ENCODE measurements around the gene STK4. TPM values are rescaled to one million over a fixed set of nuclear protein-coding genes. Genes with fewer than 3 reads are reported as not detected.

STK4 gene
- total RNA-seq, 2 experiments from 2014 or later, result 205 to 229 TPM

DNA sequence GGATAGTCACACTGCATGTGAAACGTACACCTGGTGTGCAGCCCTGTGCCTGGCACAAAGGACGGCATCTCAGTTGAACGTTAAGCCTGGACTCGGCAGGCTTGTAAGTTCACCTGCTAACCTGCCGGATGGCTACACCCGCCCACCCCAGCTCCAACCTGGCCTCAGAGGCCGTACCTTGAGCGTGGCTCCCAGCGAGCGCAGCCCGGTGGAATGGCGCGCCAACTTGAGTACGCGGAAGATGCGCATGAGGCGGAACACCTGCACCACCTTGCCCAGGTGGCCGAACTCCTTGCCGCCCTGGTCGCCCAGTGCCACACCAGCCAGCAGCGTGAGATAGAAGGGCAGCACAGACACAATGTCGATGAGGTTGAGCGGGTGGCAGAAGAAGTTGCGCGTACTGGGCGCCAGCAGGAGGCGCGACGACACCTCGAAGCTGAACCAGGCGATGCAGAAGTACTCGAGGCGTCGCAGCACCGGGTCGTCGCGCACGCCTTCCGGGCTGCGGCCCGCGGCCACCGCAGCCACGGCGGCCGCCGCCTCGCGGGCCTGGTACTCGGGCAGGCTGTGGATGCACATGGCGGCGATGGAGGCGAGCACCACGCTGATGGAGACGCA lies 131.3 kb downstream of the STK4 start:
- POLR2A ChIA-PET, result interaction anchor here (1.3 kb wide), 1 partner anchor 193 kb away, joined by 3 read pairs; no protein-coding TSS in a partner anchor
- peak overlapping the region; percentile 48 for H3K4me3 Mint-ChIP-seq
- ATAC-seq (ENCODE audit: low read depth) (peak; percentile 66), DNase-seq (peak; percentile 70)
- H3K9me3 Mint-ChIP-seq, result no peaks in the 10 kb centered on the region
- no peaks in the 10 kb centered on the region for H3K36me3 Mint-ChIP-seq
- no peak overlapping the region for H3K27ac Mint-ChIP-seq
- peaks cover 11% of the 10 kb centered on the region for H3K4me1 Mint-ChIP-seq
- H3K27me3 Mint-ChIP-seq, result peaks cover 43% of the 10 kb centered on the region

DNA sequence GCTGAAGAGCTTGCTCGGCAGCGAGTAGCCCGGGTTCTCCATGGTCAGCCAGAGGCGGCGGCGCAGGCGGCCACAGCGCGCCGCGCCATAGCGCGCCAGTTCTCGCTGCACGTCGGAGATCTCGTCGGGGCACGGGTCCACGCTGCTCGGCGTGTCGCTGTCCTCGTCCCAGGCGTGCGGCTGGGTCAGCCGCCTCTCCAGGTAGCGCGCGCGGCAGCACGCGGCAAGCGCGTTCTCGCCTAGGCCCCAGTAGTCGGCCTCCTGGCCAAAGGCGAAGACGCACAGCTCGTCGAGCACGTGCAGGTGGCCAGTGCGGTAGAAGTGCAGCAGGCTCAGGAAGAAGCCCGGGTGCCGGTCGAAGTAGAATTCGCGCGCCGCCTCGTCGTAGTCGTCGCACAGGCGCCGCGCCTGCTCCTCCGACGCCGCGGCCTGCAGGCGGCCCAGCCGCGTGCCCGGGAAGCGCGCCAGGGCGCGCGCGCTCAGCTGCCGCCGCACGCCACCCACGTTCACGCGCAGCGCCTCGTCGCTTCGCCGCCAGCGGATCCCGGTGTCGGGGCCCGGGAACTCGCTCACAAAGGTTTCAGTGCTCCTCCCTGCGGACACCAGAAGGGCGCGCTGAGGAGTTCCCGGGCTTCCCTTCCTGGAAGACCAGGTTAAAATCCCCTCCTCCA lies 131.9 kb downstream of the STK4 start:
- peaks cover 13% of the 10 kb centered on the region for H3K4me1 Mint-ChIP-seq
- ATAC-seq (ENCODE audit: low read depth), result peak; percentile 26
- H3K9me3 Mint-ChIP-seq, result no peaks in the 10 kb centered on the region
- H3K36me3 Mint-ChIP-seq, result no peaks in the 10 kb centered on the region
- peaks cover 48% of the 10 kb centered on the region for H3K27me3 Mint-ChIP-seq
- POLR2A ChIA-PET, result interaction anchor here (0.5 to 1.3 kb wide), 2 partner anchors 40 to 192 kb away, joined by 3 read pairs; no protein-coding TSS in a partner anchor
- peak; percentile 64 for DNase-seq
- H3K27ac Mint-ChIP-seq, result no peak overlapping the region
- H3K4me3 Mint-ChIP-seq, result no peak overlapping the region

DNA sequence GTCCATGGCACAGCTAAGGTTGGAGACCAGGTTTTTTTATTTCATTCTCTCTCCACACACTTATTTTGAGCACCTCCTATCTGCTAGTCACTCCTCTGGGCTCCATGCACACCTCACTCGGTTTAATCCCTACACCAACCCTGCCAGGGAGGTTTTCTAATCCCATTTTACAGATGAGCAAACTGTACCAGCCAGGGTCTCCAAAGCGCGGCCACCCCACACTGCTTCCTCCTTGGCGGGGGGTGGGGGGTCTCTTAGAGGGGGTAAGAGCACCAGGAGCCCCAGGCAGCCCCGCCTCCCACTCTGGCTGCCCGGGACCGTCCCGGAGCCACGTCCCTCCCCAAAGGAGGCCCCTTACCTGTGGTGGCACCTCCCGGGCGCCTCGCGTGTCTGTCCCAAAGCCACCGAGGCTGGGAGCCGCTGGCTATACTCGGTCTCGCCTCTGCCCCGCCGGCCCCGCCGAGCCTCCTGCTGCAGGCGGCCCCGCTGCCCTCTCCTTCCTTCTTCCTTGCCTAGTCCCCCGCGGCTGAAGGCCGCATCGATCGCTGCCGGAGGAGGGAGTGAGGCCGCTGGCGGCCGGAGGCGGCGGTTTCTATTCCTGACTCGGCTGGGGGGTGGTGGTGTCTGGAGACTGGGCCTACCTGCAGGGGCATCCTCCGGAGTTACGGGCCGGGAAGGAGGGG lies 134.4 kb downstream of the STK4 start, which contains the start of gene KCNS1:
KCNS1 (minus strand) TSS at position 565 of the 683 bp plus-strand sequence. CDS start 1,891 bp downstream, outside the sequence.
- no peaks in the 10 kb centered on the region for H3K9me3 Mint-ChIP-seq
- peak; percentile 42 for DNase-seq
- POLR2A ChIA-PET, result no interaction called here
- no peaks in the 10 kb centered on the region for H3K36me3 Mint-ChIP-seq
- ATAC-seq (ENCODE audit: low read depth), result no peak
- no peak within 1 kb of the TSS for H3K27ac Mint-ChIP-seq
- H3K4me3 Mint-ChIP-seq, result peak within 1 kb of the TSS; percentile 52
- peaks cover 63% of the 10 kb centered on the region for H3K27me3 Mint-ChIP-seq
- H3K4me1 Mint-ChIP-seq, result peaks cover 12% of the 10 kb centered on the region

DNA sequence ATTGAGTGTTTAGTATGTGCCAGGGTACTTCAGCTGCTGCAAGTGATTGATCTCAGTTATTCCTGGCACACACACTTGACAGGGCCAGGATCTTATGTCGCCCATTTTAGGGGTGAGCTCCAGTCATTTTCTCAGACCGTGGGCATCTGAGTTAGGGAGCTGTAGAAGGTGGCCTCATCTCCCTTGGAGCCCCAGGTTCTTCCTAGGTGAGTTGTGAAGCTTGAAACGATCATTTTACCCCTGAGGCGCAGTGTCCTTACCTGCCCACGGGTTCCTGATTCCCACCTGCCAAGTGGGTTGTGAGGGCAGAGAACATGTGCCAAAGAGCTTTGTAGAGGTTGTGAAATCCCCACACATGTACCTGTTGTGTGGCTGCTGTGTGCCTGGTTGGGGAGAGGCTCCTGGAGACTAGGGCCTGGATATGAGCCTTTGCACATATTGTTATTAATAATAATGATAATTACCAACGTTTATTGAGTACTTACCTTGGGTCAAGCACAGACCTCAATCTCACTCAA lies 135.1 kb downstream of the STK4 start:
- Mint-ChIP-seq H3K4me1 (peaks cover 12% of the 10 kb centered on the region), H3K4me3 (no peak overlapping the region), H3K27me3 (peaks cover 63% of the 10 kb centered on the region), H3K36me3 (no peaks in the 10 kb centered on the region), H3K9me3 (no peaks in the 10 kb centered on the region), H3K27ac (no peak overlapping the region)
- DNase-seq (no peak), ATAC-seq (ENCODE audit: low read depth) (no peak)
- POLR2A ChIA-PET, result no interaction called here

DNA sequence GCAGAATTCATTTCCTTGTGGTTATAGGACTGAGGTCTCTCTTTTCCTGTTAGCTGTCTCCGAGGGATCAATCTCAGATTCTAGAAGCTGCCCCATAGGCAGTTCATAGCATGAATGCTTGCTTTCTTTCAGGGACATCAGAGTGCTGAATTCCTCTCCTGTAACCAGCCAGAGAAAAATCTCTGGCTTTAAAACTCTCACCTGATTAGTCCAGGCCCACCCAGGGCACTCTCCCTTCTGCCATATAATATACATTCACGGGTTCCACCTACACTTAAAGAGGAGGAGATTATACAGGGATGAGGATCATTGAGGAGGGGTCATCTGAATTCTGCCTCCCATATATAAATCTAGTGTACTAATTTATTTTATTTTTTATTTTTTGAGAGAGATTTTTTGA lies 136.8 kb downstream of the STK4 start:
- H3K9me3 Mint-ChIP-seq, result no peaks in the 10 kb centered on the region
- H3K27ac Mint-ChIP-seq, result no peak overlapping the region
- ATAC-seq (ENCODE audit: low read depth) (no peak), DNase-seq (no peak)
- peaks cover 54% of the 10 kb centered on the region for H3K27me3 Mint-ChIP-seq
- H3K4me3 Mint-ChIP-seq, result no peak overlapping the region
- H3K4me1 Mint-ChIP-seq, result peaks cover 8% of the 10 kb centered on the region
- POLR2A ChIA-PET, result no interaction called here
- no peaks in the 10 kb centered on the region for H3K36me3 Mint-ChIP-seq

DNA sequence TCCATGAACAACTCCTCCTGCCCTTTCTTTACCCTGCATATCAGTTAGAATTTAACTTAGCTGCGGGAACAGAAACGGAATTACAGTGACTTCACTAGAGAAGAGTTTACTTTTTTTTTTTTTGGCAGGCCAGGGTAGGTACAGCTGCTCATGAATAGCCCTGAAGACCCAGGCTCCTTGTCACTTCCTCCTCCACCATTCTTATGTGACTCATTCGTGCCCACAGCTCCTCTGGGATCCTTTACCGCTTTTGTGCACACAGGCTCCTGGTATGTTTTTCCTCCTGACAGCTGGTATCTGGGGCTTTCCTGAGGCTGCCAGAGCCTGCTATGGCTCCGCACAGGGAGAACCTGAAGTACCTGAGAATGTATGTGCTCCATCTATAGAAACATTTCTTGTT lies 138.5 kb downstream of the STK4 start:
- Mint-ChIP-seq H3K27ac (no peak overlapping the region), H3K9me3 (no peaks in the 10 kb centered on the region)
- POLR2A ChIA-PET, result no interaction called here

DNA sequence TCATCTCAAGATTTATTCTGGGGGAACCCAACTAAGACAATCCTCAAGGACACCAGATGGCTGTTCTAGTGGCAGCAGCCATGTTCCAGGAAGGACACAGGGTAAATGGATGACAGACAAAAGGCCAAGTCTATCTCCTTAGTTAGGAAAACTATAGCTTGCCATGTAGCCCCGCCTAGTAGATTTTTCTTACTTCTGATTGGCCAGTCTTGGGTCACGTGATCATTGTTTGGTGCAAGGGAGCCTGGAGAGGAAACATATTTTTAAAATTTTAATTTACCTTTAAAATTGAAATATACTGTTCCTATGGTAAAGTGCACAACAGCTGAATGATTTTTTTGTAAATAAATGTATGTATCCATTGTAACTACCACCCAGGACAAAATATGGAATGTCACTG lies 139.0 kb downstream of the STK4 start:
- Mint-ChIP-seq H3K27me3 (peaks cover 36% of the 10 kb centered on the region), H3K36me3 (no peaks in the 10 kb centered on the region), H3K4me1 (peaks cover 4% of the 10 kb centered on the region), H3K9me3 (no peaks in the 10 kb centered on the region), H3K27ac (no peak overlapping the region), H3K4me3 (no peak overlapping the region)
- POLR2A ChIA-PET, result no interaction called here
- ATAC-seq (ENCODE audit: low read depth), result no peak
- DNase-seq, result no peak

More for the DNA sequence above, 138.5 kb downstream of the STK4 start:
- Mint-ChIP-seq H3K4me1 (peaks cover 4% of the 10 kb centered on the region), H3K36me3 (no peaks in the 10 kb centered on the region), H3K4me3 (no peak overlapping the region), H3K27me3 (peaks cover 41% of the 10 kb centered on the region)
- no peak for ATAC-seq (ENCODE audit: low read depth)
- DNase-seq, result no peak

DNA sequence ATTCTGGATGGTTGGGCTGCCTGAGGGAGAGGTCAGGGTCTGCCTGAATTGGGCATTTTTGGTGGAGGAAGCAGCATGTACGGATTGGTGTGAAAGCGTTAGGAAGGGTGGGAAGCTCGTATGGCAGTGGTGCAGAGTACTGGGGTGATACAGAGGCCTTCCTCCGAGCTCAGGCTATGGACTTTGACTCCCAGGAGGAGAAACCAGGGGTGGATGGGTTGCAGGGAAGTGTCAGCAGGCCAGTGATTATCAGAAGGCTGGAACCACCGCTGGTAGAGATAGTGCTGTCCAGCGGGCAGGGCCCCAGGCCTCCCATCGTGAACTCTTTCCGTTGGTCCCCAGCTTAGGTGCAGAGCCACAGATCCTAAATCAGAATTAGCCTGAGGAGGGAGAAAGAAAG lies 143.3 kb downstream of the STK4 start:
- no peaks in the 10 kb centered on the region for H3K9me3 Mint-ChIP-seq
- no peaks in the 10 kb centered on the region for H3K4me1 Mint-ChIP-seq
- ATAC-seq (ENCODE audit: low read depth) (no peak), DNase-seq (no peak)
- POLR2A ChIA-PET, result no interaction called here
- H3K4me3 Mint-ChIP-seq, result no peak overlapping the region
- H3K27ac Mint-ChIP-seq, result no peak overlapping the region
- no peaks in the 10 kb centered on the region for H3K36me3 Mint-ChIP-seq
- H3K27me3 Mint-ChIP-seq, result peaks cover 13% of the 10 kb centered on the region

DNA sequence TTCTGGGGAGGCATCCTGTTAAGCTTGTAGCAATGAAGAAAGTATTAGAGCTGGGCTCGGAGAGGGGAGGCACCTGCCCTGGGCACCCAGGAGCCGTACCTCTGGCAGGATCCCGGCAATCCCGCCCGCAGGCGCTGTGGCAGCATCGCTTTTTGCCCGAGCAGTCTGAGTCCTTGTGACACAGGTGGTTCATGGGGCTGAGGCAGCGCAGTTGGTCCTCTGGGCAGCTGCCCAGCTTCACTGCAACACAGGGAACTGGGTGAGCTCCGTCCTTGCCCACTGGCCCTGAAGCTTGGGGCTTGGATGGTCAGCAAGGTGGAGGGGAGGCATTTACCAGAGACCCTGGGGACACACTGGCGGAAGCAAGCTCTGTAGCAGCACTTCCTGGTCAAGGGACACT lies 144.0 kb downstream of the STK4 start:
- Mint-ChIP-seq H3K4me1 (peaks cover 2% of the 10 kb centered on the region), H3K27me3 (peaks cover 14% of the 10 kb centered on the region), H3K36me3 (no peaks in the 10 kb centered on the region), H3K27ac (no peak overlapping the region), H3K9me3 (no peaks in the 10 kb centered on the region), H3K4me3 (no peak overlapping the region)
- DNase-seq (no peak), ATAC-seq (ENCODE audit: low read depth) (no peak)
- POLR2A ChIA-PET, result no interaction called here

DNA sequence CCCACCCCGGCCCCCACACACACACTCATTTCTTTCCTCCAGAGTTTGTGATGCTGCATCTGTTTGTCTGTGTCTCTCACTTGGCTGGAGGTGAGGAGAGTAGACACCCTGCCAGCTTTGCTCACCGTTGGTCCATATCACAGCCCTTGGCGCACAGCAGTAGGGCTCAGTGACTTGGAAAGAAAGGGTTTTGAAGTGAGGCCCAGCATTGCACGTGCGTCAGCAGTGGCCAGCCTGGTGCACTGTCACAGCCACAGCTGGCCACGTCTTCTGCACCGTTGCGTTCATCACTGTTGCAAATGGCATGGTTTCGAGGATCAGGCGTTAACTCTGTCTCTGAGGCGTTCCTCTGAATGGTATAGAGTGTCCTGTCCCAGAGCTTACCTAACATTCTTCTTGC lies 145.0 kb downstream of the STK4 start:
- POLR2A ChIA-PET, result no interaction called here
- H3K27me3 Mint-ChIP-seq, result peaks cover 14% of the 10 kb centered on the region
- no peak overlapping the region for H3K27ac Mint-ChIP-seq
- H3K9me3 Mint-ChIP-seq, result no peaks in the 10 kb centered on the region
- H3K4me1 Mint-ChIP-seq, result peaks cover 2% of the 10 kb centered on the region
- no peaks in the 10 kb centered on the region for H3K36me3 Mint-ChIP-seq
- ATAC-seq (ENCODE audit: low read depth) (no peak), DNase-seq (no peak)
- no peak overlapping the region for H3K4me3 Mint-ChIP-seq

DNA sequence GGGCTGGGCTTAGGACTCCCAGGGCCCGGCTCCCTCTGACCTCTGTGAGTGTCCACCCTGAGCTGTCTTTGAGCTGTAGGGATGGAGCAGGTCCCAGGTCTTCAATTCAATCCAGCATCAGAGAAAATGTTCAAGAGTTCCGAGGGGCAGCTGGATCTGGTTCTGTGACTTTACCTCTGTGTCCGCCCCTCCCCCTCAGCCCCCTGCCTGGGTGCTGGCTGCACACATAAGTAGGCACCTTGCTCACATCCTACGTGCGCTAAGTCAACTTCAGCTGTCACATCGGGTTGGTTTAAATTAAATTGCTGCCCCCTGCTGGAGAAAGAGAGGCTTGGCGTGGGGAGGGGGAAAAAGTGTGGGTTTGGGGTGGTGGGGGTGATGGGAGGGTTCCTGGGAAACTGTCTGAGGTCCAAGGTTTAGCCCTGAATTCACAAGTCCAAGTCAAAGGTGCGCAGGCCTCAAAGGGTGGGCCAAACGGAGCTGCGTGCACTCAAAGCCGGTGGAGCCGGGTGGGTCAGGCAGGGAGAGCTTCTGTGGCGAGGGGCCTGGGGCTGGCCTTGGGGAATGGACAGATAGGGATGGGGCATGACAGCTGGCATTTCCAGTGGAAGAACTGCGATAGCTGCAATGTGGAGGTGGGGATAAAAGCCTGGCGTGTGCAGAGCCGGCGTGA lies 145.6 kb downstream of the STK4 start:
- H3K27ac Mint-ChIP-seq, result no peak overlapping the region
- POLR2A ChIA-PET, result no interaction called here
- no peaks in the 10 kb centered on the region for H3K9me3 Mint-ChIP-seq
- H3K4me1 Mint-ChIP-seq, result peaks cover 2% of the 10 kb centered on the region
- no peak overlapping the region for H3K4me3 Mint-ChIP-seq
- ATAC-seq (ENCODE audit: low read depth) (no peak), DNase-seq (no peak)
- H3K27me3 Mint-ChIP-seq, result peaks cover 17% of the 10 kb centered on the region
- H3K36me3 Mint-ChIP-seq, result no peaks in the 10 kb centered on the region

DNA sequence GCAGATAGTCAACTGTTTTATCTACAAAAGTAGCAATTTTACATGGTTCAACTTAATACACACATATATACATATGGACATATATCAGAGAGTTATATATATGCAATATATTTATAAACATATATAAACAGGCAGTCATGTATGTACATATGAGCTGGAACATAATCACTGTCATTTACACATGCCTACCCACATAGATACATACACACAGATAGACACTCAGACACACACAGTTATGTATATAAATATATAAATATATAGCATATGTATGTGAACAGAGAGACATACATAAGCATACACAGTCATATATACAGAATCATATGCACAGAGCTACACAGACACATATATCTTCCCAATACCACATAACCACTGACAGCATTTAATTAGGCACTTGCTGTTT lies 146.4 kb downstream of the STK4 start:
- no peak for ATAC-seq (ENCODE audit: low read depth)
- POLR2A ChIA-PET, result no interaction called here

DNA sequence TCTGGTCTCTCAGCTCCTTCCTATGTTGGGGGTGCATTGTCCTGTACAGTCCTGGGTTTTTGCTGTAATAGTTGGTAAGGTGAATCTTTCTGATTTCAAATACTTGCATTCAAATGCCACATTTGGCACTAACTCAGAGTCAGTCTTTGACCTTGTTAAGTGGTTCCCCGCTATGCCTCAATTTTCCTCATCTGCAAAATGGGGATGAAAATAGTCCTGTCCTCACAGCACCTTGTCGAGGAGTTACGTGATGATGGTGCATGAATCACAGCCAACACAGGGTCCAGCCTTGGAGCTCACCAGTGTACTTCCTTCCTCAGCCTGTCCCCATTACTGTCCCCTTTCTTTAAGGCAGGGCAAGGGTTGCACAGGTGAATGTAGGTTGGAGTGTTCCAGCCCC lies 147.6 kb downstream of the STK4 start:
- Mint-ChIP-seq H3K27ac (no peak overlapping the region), H3K4me3 (no peak overlapping the region), H3K27me3 (peaks cover 27% of the 10 kb centered on the region), H3K4me1 (peaks cover 2% of the 10 kb centered on the region), H3K36me3 (no peaks in the 10 kb centered on the region), H3K9me3 (no peaks in the 10 kb centered on the region)
- DNase-seq, result no peak
- POLR2A ChIA-PET, result no interaction called here
- no peak for ATAC-seq (ENCODE audit: low read depth)

More for the DNA sequence above, 146.4 kb downstream of the STK4 start:
- no peak overlapping the region for H3K4me3 Mint-ChIP-seq
- H3K4me1 Mint-ChIP-seq, result peaks cover 2% of the 10 kb centered on the region
- H3K27ac Mint-ChIP-seq, result no peak overlapping the region
- H3K36me3 Mint-ChIP-seq, result no peaks in the 10 kb centered on the region
- no peaks in the 10 kb centered on the region for H3K9me3 Mint-ChIP-seq
- H3K27me3 Mint-ChIP-seq, result peaks cover 23% of the 10 kb centered on the region
- no peak for DNase-seq
